Measurements from ENCODE around the gene PTPN21. TPM values are rescaled to one million over a fixed set of nuclear protein-coding genes. Genes with fewer than 3 reads are reported as not detected.

The PTPN21 gene
- total RNA-seq, 1 donor from 2014 or later: 10.1 TPM

DNA sequence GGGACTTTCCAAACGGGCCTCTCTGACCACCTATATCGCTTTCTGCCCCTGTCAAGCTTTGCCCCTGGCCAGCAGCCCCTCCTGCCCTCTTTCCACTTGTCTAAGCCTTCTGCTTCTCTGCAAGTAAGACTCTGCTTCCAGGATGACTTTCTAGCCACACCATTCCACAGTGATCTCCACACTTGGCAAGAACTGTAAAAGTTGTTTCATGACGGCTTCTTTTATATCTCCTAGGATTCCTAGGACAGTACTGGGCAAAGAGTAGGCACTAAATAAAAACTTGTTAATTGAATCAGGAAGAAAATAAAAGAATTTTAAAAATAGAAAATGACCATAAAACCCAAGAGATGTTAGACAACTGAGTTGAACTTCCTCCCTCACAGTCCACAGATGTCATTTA, 1.8 kb upstream of the PTPN21 start:
- H3K4me2 ChIP-seq: no peak overlapping the region
- H3K27ac ChIP-seq: no peak overlapping the region
- peaks cover 24% of the 10 kb centered on the region for H3F3A ChIP-seq (ENCODE audit: low read depth)
- no peak overlapping the region for H3K4me3 ChIP-seq
- peaks cover 27% of the 10 kb centered on the region for H3K79me2 ChIP-seq (ENCODE audit: low read depth)
- no peak for DNase-seq (ENCODE audit: low spot score)
- H3K4me1 ChIP-seq: peaks cover 16% of the 10 kb centered on the region
- H3K4me1 Mint-ChIP-seq: peaks cover 31% of the 10 kb centered on the region
- peaks cover 2% of the 10 kb centered on the region for H3K9me3 Mint-ChIP-seq
- H3K36me3 Mint-ChIP-seq: peaks cover 2% of the 10 kb centered on the region
- H2AFZ ChIP-seq (replicated peaks): no peak overlapping the region
- H3K9ac ChIP-seq: no peak overlapping the region
- peak overlapping the region; percentile 30 for H3K4me3 Mint-ChIP-seq
- H3K27me3 Mint-ChIP-seq (ENCODE audit: insufficient read depth, low read depth): peaks cover 6% of the 10 kb centered on the region
- H3K36me3 ChIP-seq: no peaks in the 10 kb centered on the region
- TF ChIP-seq EZH2 (IDR thresholded peaks at IDR 0.05): no peak
- TF ChIP-seq, protein P1, sequence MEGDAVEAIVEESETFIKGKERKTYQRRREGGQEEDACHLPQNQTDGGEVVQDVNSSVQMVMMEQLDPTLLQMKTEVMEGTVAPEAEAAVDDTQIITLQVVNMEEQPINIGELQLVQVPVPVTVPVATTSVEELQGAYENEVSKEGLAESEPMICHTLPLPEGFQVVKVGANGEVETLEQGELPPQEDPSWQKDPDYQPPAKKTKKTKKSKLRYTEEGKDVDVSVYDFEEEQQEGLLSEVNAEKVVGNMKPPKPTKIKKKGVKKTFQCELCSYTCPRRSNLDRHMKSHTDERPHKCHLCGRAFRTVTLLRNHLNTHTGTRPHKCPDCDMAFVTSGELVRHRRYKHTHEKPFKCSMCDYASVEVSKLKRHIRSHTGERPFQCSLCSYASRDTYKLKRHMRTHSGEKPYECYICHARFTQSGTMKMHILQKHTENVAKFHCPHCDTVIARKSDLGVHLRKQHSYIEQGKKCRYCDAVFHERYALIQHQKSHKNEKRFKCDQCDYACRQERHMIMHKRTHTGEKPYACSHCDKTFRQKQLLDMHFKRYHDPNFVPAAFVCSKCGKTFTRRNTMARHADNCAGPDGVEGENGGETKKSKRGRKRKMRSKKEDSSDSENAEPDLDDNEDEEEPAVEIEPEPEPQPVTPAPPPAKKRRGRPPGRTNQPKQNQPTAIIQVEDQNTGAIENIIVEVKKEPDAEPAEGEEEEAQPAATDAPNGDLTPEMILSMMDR (IDR thresholded peaks at IDR 0.05): no peak
- no peak for TF ChIP-seq EZH2phosphoT487 (IDR thresholded peaks at IDR 0.05)
- no peaks in the 10 kb centered on the region for H3K9me3 ChIP-seq (ENCODE audit: low read depth)
- H3K27ac Mint-ChIP-seq: no peak overlapping the region
- peaks cover 16% of the 10 kb centered on the region for H3K27me3 ChIP-seq
- H4K20me1 ChIP-seq (ENCODE audit: low read depth): no peaks in the 10 kb centered on the region

DNA sequence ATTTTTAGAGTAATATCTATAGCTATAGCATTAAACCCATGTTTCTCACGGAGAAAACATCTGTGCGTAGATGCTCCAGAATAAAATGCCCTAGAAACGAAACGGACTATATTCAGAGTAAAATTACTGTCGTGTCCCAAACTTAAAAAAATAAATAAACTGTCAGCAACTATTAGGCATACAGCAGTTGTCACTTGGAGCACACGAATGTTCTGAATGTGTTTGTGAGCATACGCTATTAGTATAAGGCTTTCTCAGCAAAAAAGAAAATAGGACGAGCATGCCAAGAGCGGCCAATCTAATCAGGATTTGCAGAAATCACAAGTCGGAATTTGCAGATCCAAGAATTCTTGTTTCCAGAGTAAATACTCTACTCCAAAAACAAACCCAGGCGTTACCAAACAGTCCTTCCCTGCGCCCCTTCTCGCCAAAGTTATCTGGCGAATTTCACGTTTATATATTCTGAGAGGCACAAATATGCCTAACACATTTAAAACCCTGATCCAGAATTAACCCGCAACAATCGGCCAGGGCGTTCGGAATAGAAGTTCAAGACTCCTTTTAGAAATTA, 836 bp downstream of the PTPN21 start:
- H3K4me3 Mint-ChIP-seq: peak overlapping the region; percentile 97
- Histone ChIP-seq H3K4me3 (peak overlapping the region; percentile 63), H3K4me1 (peaks cover 16% of the 10 kb centered on the region), H3F3A (ENCODE audit: low read depth) (peaks cover 20% of the 10 kb centered on the region), H2AFZ (replicated peaks) (peak overlapping the region; percentile 11), H3K36me3 (no peaks in the 10 kb centered on the region), H3K9ac (peak overlapping the region; percentile 55), H3K9me3 (ENCODE audit: low read depth) (no peaks in the 10 kb centered on the region), H3K27ac (no peak overlapping the region), H4K20me1 (ENCODE audit: low read depth) (no peaks in the 10 kb centered on the region), H3K79me2 (ENCODE audit: low read depth) (peaks cover 40% of the 10 kb centered on the region), H3K4me2 (peak overlapping the region; percentile 75), H3K27me3 (peaks cover 16% of the 10 kb centered on the region)
- peaks cover 2% of the 10 kb centered on the region for H3K9me3 Mint-ChIP-seq
- H3K27me3 Mint-ChIP-seq (ENCODE audit: insufficient read depth, low read depth): peaks cover 6% of the 10 kb centered on the region
- H3K27ac Mint-ChIP-seq: peak overlapping the region; percentile 93
- TF ChIP-seq, protein P1 (IDR thresholded peaks at IDR 0.05): no peak
- TF ChIP-seq EZH2phosphoT487 (IDR thresholded peaks at IDR 0.05) (no peak), EZH2 (IDR thresholded peaks at IDR 0.05) (no peak)
- peaks cover 10% of the 10 kb centered on the region for H3K36me3 Mint-ChIP-seq
- no peak for DNase-seq (ENCODE audit: low spot score)
- peaks cover 28% of the 10 kb centered on the region for H3K4me1 Mint-ChIP-seq

DNA sequence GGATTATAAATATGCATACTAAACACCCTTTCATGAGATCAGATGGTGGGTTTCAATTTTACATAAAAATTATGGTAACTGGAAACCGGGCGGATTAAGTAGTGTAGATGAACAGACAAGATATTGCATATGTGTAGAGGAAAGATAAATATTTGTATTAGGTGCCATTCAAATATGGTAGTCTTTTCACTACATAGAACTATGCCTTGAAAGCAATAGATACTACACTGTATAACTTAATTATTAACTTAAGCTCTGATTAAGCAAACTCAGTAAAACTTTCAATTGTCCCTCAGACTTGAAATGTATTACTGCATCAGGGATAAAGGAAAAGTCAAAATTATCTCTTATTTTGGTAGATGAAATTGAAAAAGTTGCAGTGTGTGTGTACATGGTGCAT, 1.9 kb downstream of the PTPN21 start:
- H3K4me1 Mint-ChIP-seq: peaks cover 25% of the 10 kb centered on the region
- Histone ChIP-seq H3K9me3 (ENCODE audit: low read depth) (no peaks in the 10 kb centered on the region), H4K20me1 (ENCODE audit: low read depth) (no peaks in the 10 kb centered on the region), H3K79me2 (ENCODE audit: low read depth) (peaks cover 40% of the 10 kb centered on the region), H3K4me3 (peak overlapping the region; percentile 63), H3K4me2 (peak overlapping the region; percentile 75), H3F3A (ENCODE audit: low read depth) (peaks cover 20% of the 10 kb centered on the region), H2AFZ (replicated peaks) (no peak overlapping the region), H3K36me3 (no peaks in the 10 kb centered on the region), H3K27ac (no peak overlapping the region), H3K4me1 (peaks cover 16% of the 10 kb centered on the region), H3K27me3 (peaks cover 16% of the 10 kb centered on the region), H3K9ac (no peak overlapping the region)
- peaks cover 19% of the 10 kb centered on the region for H3K36me3 Mint-ChIP-seq
- peak overlapping the region; percentile 52 for H3K4me3 Mint-ChIP-seq
- no peaks in the 10 kb centered on the region for H3K9me3 Mint-ChIP-seq
- H3K27me3 Mint-ChIP-seq (ENCODE audit: insufficient read depth, low read depth): peaks cover 3% of the 10 kb centered on the region
- DNase-seq (ENCODE audit: low spot score): no peak
- no peak for TF ChIP-seq EZH2 (IDR thresholded peaks at IDR 0.05)
- TF ChIP-seq EZH2phosphoT487 (IDR thresholded peaks at IDR 0.05): no peak
- TF ChIP-seq, protein P1 (IDR thresholded peaks at IDR 0.05): no peak
- no peak overlapping the region for H3K27ac Mint-ChIP-seq

All from neural progenitor cell (in vitro differentiated cells).